Adrenal gland (tissue), 12 donors: ENCODE measurements around the gene KCNN4. TPM values are rescaled to one million over a fixed set of nuclear protein-coding genes. Genes with fewer than 3 reads are reported as not detected.

Experiments used
- DNase-seq, 7 donors: peaks; one replicate each; pipeline ENCODE4 v3.0.0-alpha.2; 2019 to 2020
- H3K27ac ChIP-seq, 5 donors: fragments of 200-600 bp; sonication (generic) in 4 of 5; 1 replicate in 3 of 5; 2 replicates in 2 of 5; pipeline versions ENCODE4 v1.5.1 to v1.8.0; 2016 to 2020; ENCODE audit warnings: mild to moderate bottlenecking in 1 of 5
- H3K27me3 ChIP-seq: fragments of 200-600 bp; 2 replicates; pipeline ENCODE4 v1.8.0; 2021
- H3K36me3 ChIP-seq, 2 donors: fragments of 200-600 bp; replicated peaks in 1 of 2; 1 replicate in 1 of 2; 2 replicates in 1 of 2; pipeline versions ENCODE4 v1.5.1 to v1.8.0; 2018 to 2022
- H3K4me1 ChIP-seq, 2 donors: fragments of 200-600 bp; replicated peaks in 1 of 2; 1 replicate in 1 of 2; 2 replicates in 1 of 2; pipeline versions ENCODE4 v1.5.1 to v1.8.0; 2018 to 2021
- H3K4me3 ChIP-seq, 4 donors: fragments of 200-600 bp; sonication (generic) in 3 of 4; one replicate each; pipeline ENCODE4 v1.5.1; 2016 to 2018
- H3K9me3 ChIP-seq, 3 donors: fragments of 200-600 bp; sonication (generic) in 1 of 3; replicated peaks in 1 of 3; 1 replicate in 2 of 3; 2 replicates in 1 of 3; pipeline versions ENCODE4 v1.5.1 to v1.8.0; 2016 to 2021
- CTCF ChIP-seq, 6 experiments: fragments of 450-650 bp in 4 of 6; fragments of 200-600 bp in 2 of 6; sonication (generic) in 1 of 6; IDR thresholded peaks; 1 replicate in 5 of 6; 2 replicates in 1 of 6; pipeline versions ENCODE4 v1.5.1 to v1.8.0; 2016 to 2021; ENCODE audit warnings: antibody characterized with exemption in 6 of 6, mild to moderate bottlenecking in 2 of 6, moderate library complexity in 1 of 6
- POLR2A ChIP-seq, 2 donors: fragments of 450-650 bp; IDR thresholded peaks; one replicate each; pipeline ENCODE4 v1.6.1; 2017; ENCODE audit warnings: antibody characterized with exemption in 2 of 2, mild to moderate bottlenecking in 2 of 2, moderate library complexity in 1 of 2
- WGBS, 4 donors: extraction: QIAGEN DNeasy Blood & Tissue Kit in 2 of 4; methylation state at CpG; one replicate each; pipeline versions ENCODE4 v1.1.5 to v1.1.7; 2013 to 2017; 5-methylcytosine and 5-hydroxymethylcytosine counted together
- intact Hi-C, 2 donors: fragments of 100-400 bp; cut with DNase I; formaldehyde crosslinking; loops; one replicate each; pipeline versions ENCODE4 v1.14.1 to v1.15.0; 2022 to 2023
- polyA plus RNA-seq, 3 donors: library from polyadenylated mRNA; stranded (reverse); fragments of 200-250 nt in 2 of 3; fragments of 350-450 nt in 1 of 3; fragmentation: Illumina TruSeq in 1 of 3; extraction: RNeasy Lipid Tissue Mini Kit (QIAGEN cat#74804) in 1 of 3; gene quantifications; one replicate each; pipeline ENCODE4 v1.2.3, GENCODE V29; 2013 to 2014
- total RNA-seq, 9 donors: library from RNA; depleted of rRNA in 4 of 9; stranded (reverse); fragments of >200 nt in 4 of 9; fragments of 120-200 nt in 1 of 9; fragmentation: NEBNext Ultra II Directional in 1 of 9; extraction: Animal tissue kit (Norgen Biotek cat#: 25700) in 1 of 9; gene quantifications; one replicate each; pipeline versions ENCODE4 v1.1.0 to v1.2.4, GENCODE V29; 2013 to 2023
- donor health status: healthy with polysubstance abuse.
- donor health status: Bipolar disorder and iron deficiency.
- donor health status: DM: yes; HTN: yes; CAD: no.
- donor health status: DM: no; HTN: no; CAD: no.
- donor health status: DM: no; HTN: no; CAD: no.
- donor health status: DM: yes; HTN: yes; CAD: no.

The KCNN4 gene
- total and polyA plus RNA-seq, 12 donors = 0.22 to 13.0 (median 0.56) TPM

GRCh38 chr19:43754503-43755255 is 26.1 kb downstream of the KCNN4 start, which contains the start of gene SMG9:
SMG9 (minus strand) TSS chr19:43754962; CDS start chr19:43750741, 4,221 bp downstream.
- Histone ChIP-seq H3K27ac (peak within 1 kb of the TSS; percentile 91 to 100 (median 98)), H3K4me1 (peaks cover 27 to 33% of the 10 kb centered on the region in 2 donors), H3K4me3 (peak within 1 kb of the TSS; percentile 47 to 74 (median 63)), H3K36me3 (peaks cover 0 to 15% of the 10 kb centered on the region in 2 donors), H3K9me3 (no peaks in the 10 kb centered on the region), H3K27me3 (no peaks in the 10 kb centered on the region)
- intact Hi-C loops = no loop called here
- TF ChIP-seq POLR2A (IDR thresholded peaks at IDR 0.05) (peak; percentile 62 to 90), CTCF (IDR thresholded peaks at IDR 0.05) (peak in 2 of 6 experiments; percentile 5 to 8)
- peak; percentile 98 to 99 (median 98) for DNase-seq
- 0 to 1% (median 0%) methylated on average over 12 to 79 of the region's 79 CpGs for WGBS, 4 donors

- intact Hi-C loops = no loop called here
- Histone ChIP-seq H3K27ac (peak overlapping the region; percentile 91 to 100 (median 98)), H3K9me3 (no peaks in the 10 kb centered on the region), H3K4me1 (peaks cover 27 to 33% of the 10 kb centered on the region in 2 donors), H3K27me3 (no peaks in the 10 kb centered on the region), H3K36me3 (peaks cover 0 to 20% of the 10 kb centered on the region in 2 donors), H3K4me3 (peak overlapping the region; percentile 47 to 74 (median 63))
- DNase-seq = no peak
- no peak for TF ChIP-seq POLR2A (IDR thresholded peaks at IDR 0.05)
- no peak for TF ChIP-seq CTCF (IDR thresholded peaks at IDR 0.05)
- 0% methylated on average over 9 to 11 of the region's 11 CpGs for WGBS, 4 donors
Measured at GRCh38 chr19:43754253-43754502, 26.6 kb downstream of the KCNN4 start.

- H3K4me3 ChIP-seq = no peak overlapping the region
- H3K9me3 ChIP-seq = no peaks in the 10 kb centered on the region
- TF ChIP-seq POLR2A (IDR thresholded peaks at IDR 0.05) (no peak), CTCF (IDR thresholded peaks at IDR 0.05) (no peak)
- no peaks in the 10 kb centered on the region for H3K27me3 ChIP-seq
- DNase-seq = no peak
- 88 to 96% (median 94%) methylated on average over 6 of the region's 6 CpGs for WGBS, 4 donors
- H3K36me3 ChIP-seq = peaks cover 0 to 37% of the 10 kb centered on the region in 2 donors
- peaks cover 27 to 33% of the 10 kb centered on the region in 2 donors for H3K4me1 ChIP-seq
- peak overlapping the region in 2 of 5 donors; percentile 91 to 99 for H3K27ac ChIP-seq
- intact Hi-C loops = no loop called here
Measured at GRCh38 chr19:43752287-43752875, 28.4 kb downstream of the KCNN4 start.

- no peak overlapping the region for H3K4me3 ChIP-seq
- no peak overlapping the region for H3K27ac ChIP-seq
- no peaks in the 10 kb centered on the region for H3K27me3 ChIP-seq
- intact Hi-C loops = no loop called here
- H3K4me1 ChIP-seq = peaks cover 27 to 33% of the 10 kb centered on the region in 2 donors
- TF ChIP-seq CTCF (IDR thresholded peaks at IDR 0.05) (no peak), POLR2A (IDR thresholded peaks at IDR 0.05) (no peak)
- H3K9me3 ChIP-seq = no peaks in the 10 kb centered on the region
- no peak for DNase-seq
- WGBS, 4 donors = 87 to 94% (median 91%) methylated on average over 4 of the region's 4 CpGs
- peaks cover 0 to 44% of the 10 kb centered on the region in 2 donors for H3K36me3 ChIP-seq
Measured at GRCh38 chr19:43751466-43752220, 29.1 kb downstream of the KCNN4 start.
